CD4-positive, alpha-beta memory T cell (primary cell): ENCODE results near the gene DGAT2L6. TPM values are rescaled to one million over a fixed set of nuclear protein-coding genes. Genes with fewer than 3 reads are reported as not detected.
"Not testable (repeated sequence)": the region's sequence is repeated elsewhere in the genome, so short reads cannot be mapped to it uniquely, and the experiment has no call there.

ENCODE experiments used
- CTCF ChIA-PET: fragments of 350-600 bp; sonication (Branson Sonifier 250); formaldehyde crosslinking; loops from one replicate; lab custom pipeline; 2021; ENCODE audit warnings: inconsistent platforms; ENCODE audit not compliant: partially characterized antibody; lab: Charles Lee
- POLR2A ChIA-PET: fragments of 350-600 bp; sonication (Branson Sonifier 250); formaldehyde crosslinking; loops from one replicate; lab custom pipeline; 2021; ENCODE audit not compliant: partially characterized antibody; lab: Charles Lee
- DNase-seq, 5 donors: peaks; one replicate each; pipeline versions ENCODE4 v3.0.0 to v3.0.0-alpha.2; 2020 to 2022; ENCODE audit warnings: mixed read lengths in 1 of 5
- H3K27ac ChIP-seq: one replicate; pipeline ENCODE4 v1.7.0; 2013; ENCODE audit warnings: low read depth, low read length
- H3K27me3 ChIP-seq: 2 replicates; pipeline ENCODE4 v1.7.0; 2013; ENCODE audit warnings: mild to moderate bottlenecking, low read length, moderate library complexity; ENCODE audit not compliant: insufficient read depth
- H3K36me3 ChIP-seq: 2 replicates; pipeline ENCODE4 v1.7.0; 2013; ENCODE audit warnings: mild to moderate bottlenecking, low read length, moderate library complexity; ENCODE audit not compliant: insufficient read depth
- H3K4me1 ChIP-seq: 2 replicates; pipeline ENCODE4 v1.7.0; 2013; ENCODE audit warnings: mild to moderate bottlenecking, low read length, moderate library complexity; ENCODE audit not compliant: insufficient read depth
- H3K4me3 ChIP-seq, 2 donors: one replicate each; pipeline ENCODE4 v1.7.0; 2013; ENCODE audit warnings: low read length in 2 of 2, mild to moderate bottlenecking in 1 of 2
- H3K9me3 ChIP-seq, 2 donors: one replicate each; pipeline ENCODE4 v1.7.0; 2013; ENCODE audit warnings: low read length in 2 of 2, control low read depth in 1 of 2; ENCODE audit not compliant: control insufficient read depth in 1 of 2
- H3K27ac Mint-ChIP-seq, 7 donors: one replicate each; pipeline ENCODE4 v1.8.0; 2020 to 2021; ENCODE audit warnings: mixed read lengths in 7 of 7, mild to moderate bottlenecking in 6 of 7, inconsistent platforms in 3 of 7, moderate library complexity in 3 of 7
- H3K27me3 Mint-ChIP-seq, 2 donors: one replicate each; pipeline ENCODE4 v1.8.0; 2020 to 2021; ENCODE audit warnings: mixed read lengths in 2 of 2
- H3K36me3 Mint-ChIP-seq, 2 donors: one replicate each; pipeline ENCODE4 v1.8.0; 2020 to 2021; ENCODE audit warnings: mixed read lengths in 2 of 2, inconsistent platforms in 1 of 2, mild to moderate bottlenecking in 1 of 2
- H3K4me1 Mint-ChIP-seq, 4 donors: one replicate each; pipeline ENCODE4 v1.8.0; 2020 to 2021; ENCODE audit warnings: mixed read lengths in 4 of 4, mild to moderate bottlenecking in 1 of 4
- H3K4me3 Mint-ChIP-seq, 8 donors: one replicate each; pipeline ENCODE4 v1.8.0; 2020 to 2021; ENCODE audit warnings: mixed read lengths in 8 of 8, mild to moderate bottlenecking in 7 of 8, moderate library complexity in 6 of 8, inconsistent platforms in 3 of 8
- H3K9me3 Mint-ChIP-seq, 8 donors: one replicate each; pipeline ENCODE4 v1.8.0; 2020 to 2021; ENCODE audit warnings: mixed read lengths in 8 of 8, mild to moderate bottlenecking in 5 of 8, inconsistent platforms in 3 of 8, moderate library complexity in 1 of 8
- intact Hi-C: fragments of 100-400 bp; cut with micrococcal nuclease; formaldehyde crosslinking; loops from one replicate; pipeline ENCODE4 v1.15.1; 2023
- polyA plus RNA-seq, 2 donors: library from polyadenylated mRNA; unstranded; fragments of 300-500 nt; fragmentation: Illumina TruSeq; gene quantifications; one replicate each; pipeline ENCODE4 v1.2.3, GENCODE V29; 2021
- total RNA-seq, 2 experiments: library from RNA; stranded (reverse); gene quantifications; one replicate each; pipeline ENCODE4 v1.2.3, GENCODE V29; 2021

Gene DGAT2L6
- total and polyA plus RNA-seq, 4 experiments from 2014 or later: not detected

- no peaks in the 10 kb centered on the region for H3K4me1 Mint-ChIP-seq
- no peak overlapping the region for H3K27ac Mint-ChIP-seq
- ChIA-PET CTCF (no interaction called here), POLR2A (no interaction called here)
- H3K27ac ChIP-seq: no peak overlapping the region
- no peaks in the 10 kb centered on the region for H3K36me3 Mint-ChIP-seq
- no peak overlapping the region for H3K4me3 Mint-ChIP-seq
- intact Hi-C loops: no loop called here
- H3K4me1 ChIP-seq: no peaks in the 10 kb centered on the region
- no peaks in the 10 kb centered on the region for H3K27me3 Mint-ChIP-seq
- no peaks in the 10 kb centered on the region for H3K36me3 ChIP-seq
- H3K27me3 ChIP-seq: no peaks in the 10 kb centered on the region
- no peaks in the 10 kb centered on the region for H3K9me3 Mint-ChIP-seq
- no peak overlapping the region for H3K4me3 ChIP-seq
- H3K9me3 ChIP-seq: no peaks in the 10 kb centered on the region
- DNase-seq: no peak
These were observed 54.4 kb downstream of the DGAT2L6 start for GRCh38 chrX:70231666-70232065.

GRCh38 chrX:70234355-70234754 lies 57.1 kb downstream of the DGAT2L6 start, which contains the start of gene AWAT1:
Gene AWAT1, plus strand, starts transcription at chrX:70234655. Its CDS starts 41 bp downstream, at chrX:70234696.
- H3K27ac ChIP-seq: no peak within 1 kb of the TSS
- ChIA-PET CTCF (no interaction called here), POLR2A (no interaction called here)
- Mint-ChIP-seq H3K27me3 (no peaks in the 10 kb centered on the region), H3K36me3 (no peaks in the 10 kb centered on the region), H3K4me1 (no peaks in the 10 kb centered on the region), H3K4me3 (no peak within 1 kb of the TSS), H3K27ac (no peak within 1 kb of the TSS), H3K9me3 (no peaks in the 10 kb centered on the region)
- H3K27me3 ChIP-seq: no peaks in the 10 kb centered on the region
- no peaks in the 10 kb centered on the region for H3K4me1 ChIP-seq
- H3K4me3 ChIP-seq: no peak within 1 kb of the TSS
- no peak for DNase-seq
- no peaks in the 10 kb centered on the region for H3K9me3 ChIP-seq
- intact Hi-C loops: no loop called here
- H3K36me3 ChIP-seq: no peaks in the 10 kb centered on the region

DNA sequence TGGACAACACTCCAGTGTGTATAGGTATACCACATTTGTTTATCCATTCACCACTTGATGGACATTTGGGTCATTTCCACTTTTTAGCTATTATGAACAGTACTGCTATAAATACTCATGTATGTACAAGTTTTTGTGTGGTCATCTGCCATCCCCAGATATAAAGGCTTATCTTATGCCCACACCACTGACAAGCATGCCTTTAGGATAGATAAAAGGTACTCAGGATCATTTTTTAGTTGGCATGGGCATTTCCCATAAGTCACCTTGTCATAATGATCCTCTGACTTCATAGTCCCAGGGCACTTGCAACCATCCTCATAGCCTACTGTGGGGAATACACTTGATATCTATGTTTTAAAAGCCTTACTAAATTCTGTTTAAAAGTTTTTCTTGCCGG lies 63.5 kb downstream of the DGAT2L6 start:
- Histone ChIP-seq H3K4me3 (no peak overlapping the region), H3K27me3 (no peaks in the 10 kb centered on the region), H3K9me3 (no peaks in the 10 kb centered on the region), H3K4me1 (no peaks in the 10 kb centered on the region), H3K36me3 (no peaks in the 10 kb centered on the region), H3K27ac (no peak overlapping the region)
- Mint-ChIP-seq H3K4me3 (no peak overlapping the region), H3K4me1 (no peaks in the 10 kb centered on the region), H3K9me3 (no peaks in the 10 kb centered on the region), H3K27me3 (no peaks in the 10 kb centered on the region), H3K27ac (no peak overlapping the region), H3K36me3 (no peaks in the 10 kb centered on the region)
- ChIA-PET CTCF (no interaction called here), POLR2A (no interaction called here)
- intact Hi-C loops: no loop called here
- no peak for DNase-seq

GRCh38 chrX:70241501-70241900 lies 64.2 kb downstream of the DGAT2L6 start:
- DNase-seq: no peak
- Histone ChIP-seq H3K27me3 (no peaks in the 10 kb centered on the region), H3K36me3 (no peaks in the 10 kb centered on the region), H3K9me3 (no peaks in the 10 kb centered on the region), H3K4me3 (no peak overlapping the region), H3K27ac (no peak overlapping the region), H3K4me1 (no peaks in the 10 kb centered on the region)
- Mint-ChIP-seq H3K4me1 (no peaks in the 10 kb centered on the region), H3K36me3 (no peaks in the 10 kb centered on the region), H3K9me3 (no peaks in the 10 kb centered on the region), H3K27ac (no peak overlapping the region), H3K27me3 (no peaks in the 10 kb centered on the region), H3K4me3 (no peak overlapping the region)
- CTCF ChIA-PET: no interaction called here
- POLR2A ChIA-PET: no interaction called here
- intact Hi-C loops: no loop called here

- intact Hi-C loops, H3K4me1 Mint-ChIP-seq, H3K27ac Mint-ChIP-seq, H3K36me3 Mint-ChIP-seq, H3K4me3 Mint-ChIP-seq, POLR2A ChIA-PET, H3K27me3 Mint-ChIP-seq, CTCF ChIA-PET, H3K9me3 Mint-ChIP-seq, H3K27ac ChIP-seq, H3K4me1 ChIP-seq, H3K36me3 ChIP-seq, H3K4me3 ChIP-seq, H3K9me3 ChIP-seq, DNase-seq, H3K27me3 ChIP-seq: not testable (repeated sequence)
These were observed 66.3 kb downstream of the DGAT2L6 start for GRCh38 chrX:70243601-70244000.

DNA sequence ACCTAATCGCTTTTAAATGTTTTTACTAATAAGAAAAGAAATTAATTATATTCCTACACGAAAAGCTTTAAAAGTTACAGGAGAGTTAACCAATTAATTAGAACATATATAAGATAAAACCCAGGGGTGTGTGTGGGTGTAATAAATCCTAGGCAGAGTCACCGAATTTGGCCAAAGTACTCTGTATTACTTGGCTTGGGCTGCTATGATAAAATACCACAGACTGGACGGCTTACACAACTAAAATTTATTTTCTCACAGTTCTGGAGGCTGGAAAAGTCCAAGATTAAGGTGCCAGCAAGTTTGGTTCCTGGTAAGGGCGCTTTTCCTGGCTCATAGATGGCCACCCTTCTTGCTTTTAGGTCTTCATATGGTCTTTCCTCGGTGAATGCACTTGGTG lies 67.6 kb downstream of the DGAT2L6 start:
- no peaks in the 10 kb centered on the region for H3K9me3 Mint-ChIP-seq
- Histone ChIP-seq H3K36me3 (no peaks in the 10 kb centered on the region), H3K27me3 (no peaks in the 10 kb centered on the region), H3K9me3 (no peaks in the 10 kb centered on the region), H3K4me3 (no peak overlapping the region), H3K27ac (no peak overlapping the region), H3K4me1 (no peaks in the 10 kb centered on the region)
- H3K27me3 Mint-ChIP-seq: no peaks in the 10 kb centered on the region
- H3K36me3 Mint-ChIP-seq: no peaks in the 10 kb centered on the region
- intact Hi-C loops: no loop called here
- ChIA-PET CTCF (no interaction called here), POLR2A (no interaction called here)
- no peak overlapping the region for H3K4me3 Mint-ChIP-seq
- no peaks in the 10 kb centered on the region for H3K4me1 Mint-ChIP-seq
- H3K27ac Mint-ChIP-seq: no peak overlapping the region
- no peak for DNase-seq

- no peaks in the 10 kb centered on the region for H3K4me1 Mint-ChIP-seq
- Histone ChIP-seq H3K36me3 (no peaks in the 10 kb centered on the region), H3K4me1 (no peaks in the 10 kb centered on the region), H3K27me3 (no peaks in the 10 kb centered on the region), H3K27ac (no peak overlapping the region), H3K9me3 (no peaks in the 10 kb centered on the region), H3K4me3 (no peak overlapping the region)
- DNase-seq: no peak
- POLR2A ChIA-PET: no interaction called here
- CTCF ChIA-PET: no interaction called here
- H3K4me3 Mint-ChIP-seq: no peak overlapping the region
- no peak overlapping the region for H3K27ac Mint-ChIP-seq
- no peaks in the 10 kb centered on the region for H3K9me3 Mint-ChIP-seq
- intact Hi-C loops: no loop called here
- no peaks in the 10 kb centered on the region for H3K27me3 Mint-ChIP-seq
- no peaks in the 10 kb centered on the region for H3K36me3 Mint-ChIP-seq
These were observed 70.0 kb downstream of the DGAT2L6 start for GRCh38 chrX:70247252-70247651.

GRCh38 chrX:70252491-70252890 lies 75.2 kb downstream of the DGAT2L6 start:
- Histone ChIP-seq H3K27ac (no peak overlapping the region), H3K27me3 (no peaks in the 10 kb centered on the region), H3K4me1 (no peaks in the 10 kb centered on the region), H3K4me3 (no peak overlapping the region), H3K9me3 (no peaks in the 10 kb centered on the region), H3K36me3 (no peaks in the 10 kb centered on the region)
- peaks cover 0 to 4% of the 10 kb centered on the region in 2 donors for H3K36me3 Mint-ChIP-seq
- no peak overlapping the region for H3K27ac Mint-ChIP-seq
- no peak overlapping the region for H3K4me3 Mint-ChIP-seq
- ChIA-PET POLR2A (no interaction called here), CTCF (no interaction called here)
- no peaks in the 10 kb centered on the region for H3K4me1 Mint-ChIP-seq
- H3K9me3 Mint-ChIP-seq: no peaks in the 10 kb centered on the region
- no peaks in the 10 kb centered on the region for H3K27me3 Mint-ChIP-seq
- intact Hi-C loops: no loop called here
- DNase-seq: no peak
